Astrocyte of the spinal cord (primary cell): ENCODE measurements around the gene PTGFR.

Experiments used
- DNase-seq: peaks from one replicate; pipeline ENCODE4 v3.0.0; 2011; ENCODE audit warnings: low read depth, low spot score
- H3K4me3 ChIP-seq: 2 replicates; pipeline ENCODE4 v1.5.1; 2011; ENCODE audit warnings: low read depth, mild to moderate bottlenecking, low read length, moderate library complexity
- CTCF ChIP-seq: IDR thresholded peaks from 2 replicates; pipeline ENCODE4 v1.5.1; 2012; ENCODE audit warnings: low read depth, mild to moderate bottlenecking, low read length, inconsistent platforms
- in situ Hi-C: cut with HindIII; loops from 2 replicates; pipeline ENCODE4 v1.10.0; 2017; ENCODE audit warnings: low sequenced_read_pairs

PTGFR gene

DNA sequence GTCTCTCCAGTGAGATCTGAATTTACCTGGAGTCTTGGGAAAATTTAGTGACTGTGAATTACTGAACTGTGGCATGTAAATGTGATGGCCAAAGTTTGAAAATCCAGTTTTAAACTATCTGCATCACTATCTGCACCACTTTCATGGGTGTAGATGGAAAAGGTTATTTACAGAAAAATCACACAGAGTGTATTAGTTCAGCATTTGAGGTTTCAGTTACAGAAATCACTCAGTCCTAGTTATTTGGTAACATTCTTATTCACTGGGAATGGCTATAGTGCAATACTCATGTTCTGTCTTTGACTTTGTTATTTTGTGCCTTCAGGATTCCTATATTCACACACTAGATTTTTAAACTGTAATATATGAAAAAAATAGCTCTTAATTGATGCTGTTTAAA is 68.9 kb downstream of the PTGFR start:
- DNase-seq = no peak
- in situ Hi-C loops = no loop called here
- no peak overlapping the region for H3K4me3 ChIP-seq
- no peak for TF ChIP-seq CTCF

- no peak overlapping the region for H3K4me3 ChIP-seq
- TF ChIP-seq CTCF = no peak
- in situ Hi-C loops = no loop called here
- DNase-seq = no peak
Measured at GRCh38 chr1:78560811-78561210, 70.0 kb downstream of the PTGFR start.

- DNase-seq = no peak
- in situ Hi-C loops = no loop called here
- no peak for TF ChIP-seq CTCF
- H3K4me3 ChIP-seq = no peak overlapping the region
Measured at GRCh38 chr1:78561856-78562255, 71.1 kb downstream of the PTGFR start.

- no peak for DNase-seq
- no peak for TF ChIP-seq CTCF
- no peak overlapping the region for H3K4me3 ChIP-seq
- in situ Hi-C loops = no loop called here
Measured at GRCh38 chr1:78565393-78565792, 74.6 kb downstream of the PTGFR start.

- DNase-seq = no peak
- TF ChIP-seq CTCF = no peak
- in situ Hi-C loops = no loop called here
- no peak overlapping the region for H3K4me3 ChIP-seq
Measured at GRCh38 chr1:78570539-78570938, 79.8 kb downstream of the PTGFR start.

GRCh38 chr1:78577257-78578100 is 86.7 kb downstream of the PTGFR start:
- no peak for DNase-seq
- TF ChIP-seq CTCF = no peak
- in situ Hi-C loops = no loop called here
- no peak overlapping the region for H3K4me3 ChIP-seq
